HG03025 (cell line): ENCODE measurements around the gene SLX1A.
"Not testable (repeated sequence)": the region's sequence is repeated elsewhere in the genome, so short reads cannot be mapped to it uniquely, and the experiment has no call there.

Source experiments
- ATAC-seq: cut with Tn5 transposase; IDR thresholded peaks from one replicate; pipeline ENCODE4 v1.9.1; 2021; ENCODE audit warnings: mild to moderate bottlenecking, moderate library complexity; ENCODE audit not compliant: unreplicated experiment, low FRiP score

The SLX1A gene

DNA sequence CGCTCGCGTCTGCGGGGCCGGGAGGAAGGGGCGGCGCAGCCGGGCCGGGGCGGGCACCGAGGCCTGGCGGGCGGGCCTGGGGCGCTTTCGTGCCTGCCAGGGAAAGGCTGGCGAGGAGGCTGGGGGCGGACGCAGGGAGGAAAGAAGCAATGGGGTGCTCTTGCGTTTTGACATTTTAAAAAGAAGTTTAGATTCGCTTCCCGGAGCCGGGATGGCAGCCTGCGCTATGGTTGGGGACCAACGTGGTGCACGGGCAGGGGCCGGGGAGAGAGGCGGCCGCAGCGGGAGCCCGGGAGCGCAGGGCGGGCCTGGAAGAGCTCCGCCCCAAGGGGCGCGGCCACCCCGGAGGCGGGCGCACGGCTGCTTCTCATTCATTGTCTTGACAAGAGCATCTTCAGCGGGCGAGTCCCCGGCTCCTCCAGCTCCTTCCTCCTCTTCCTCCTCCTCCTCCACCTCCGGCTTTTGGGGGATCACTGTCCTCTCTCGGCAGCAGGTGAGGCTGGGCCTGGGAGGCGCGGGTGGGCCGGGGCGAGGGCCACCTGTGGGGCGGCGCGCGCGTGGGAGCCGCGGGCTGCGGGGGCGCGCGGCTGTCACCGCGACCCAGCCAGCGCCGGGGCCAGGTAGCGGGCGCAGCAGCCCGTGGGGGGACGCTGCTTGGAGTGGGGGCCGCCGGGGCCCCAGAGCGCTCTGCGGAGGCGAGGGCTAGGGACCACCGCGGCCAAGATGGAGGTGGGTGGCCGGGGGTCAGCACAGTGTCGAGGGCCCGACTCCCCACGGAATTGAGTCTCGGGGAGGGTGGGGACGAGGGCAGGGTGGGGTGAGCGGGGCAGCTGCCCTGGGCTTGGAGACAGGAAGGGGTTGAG lies 10.2 kb upstream of the SLX1A start, which contains the start of gene CORO1A:
Gene CORO1A (plus strand): TSS at position 370 of the 863 bp plus-strand sequence. CDS start 1,608 bp downstream, outside the sequence.
- peak; percentile 42 for ATAC-seq

DNA sequence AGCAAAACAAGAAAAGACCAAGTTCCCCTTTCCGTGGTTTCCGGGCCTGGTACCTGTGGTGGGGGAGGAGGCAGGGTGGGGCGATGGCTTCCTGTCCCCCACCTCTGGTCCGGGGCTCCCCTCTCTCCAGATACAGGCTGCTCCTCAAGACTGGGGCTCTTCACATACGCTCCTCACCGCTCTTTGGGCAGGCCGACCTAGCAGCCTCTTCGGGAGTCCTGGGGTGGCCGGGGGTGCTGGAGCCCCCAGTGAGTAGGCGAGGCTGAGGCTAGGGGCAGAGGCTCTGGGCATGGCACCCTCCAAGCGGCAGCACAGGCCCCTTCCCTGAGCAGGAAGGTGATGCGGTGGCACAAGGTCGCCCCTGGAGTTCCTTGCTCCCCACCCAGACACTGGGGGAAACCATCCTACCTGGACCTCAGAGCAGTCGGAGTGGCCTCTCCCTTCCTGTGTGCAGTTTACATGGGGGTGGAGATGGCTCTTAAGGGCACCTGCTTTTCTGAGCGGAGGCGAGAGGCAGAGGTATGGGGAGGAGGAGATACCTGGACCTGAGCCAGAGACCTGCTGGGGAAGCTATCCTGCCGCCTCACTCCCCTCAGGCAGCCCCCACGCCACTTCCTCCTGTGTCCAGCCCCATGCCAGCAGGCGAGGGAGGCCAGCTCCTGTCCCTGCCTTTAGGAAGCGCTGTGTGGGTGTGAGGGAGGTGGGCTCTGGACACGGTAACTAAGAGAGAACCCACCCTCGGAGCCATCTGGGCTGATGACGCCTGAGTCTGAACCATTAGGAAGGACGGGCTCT lies 9.4 kb upstream of the SLX1A start:
- peak; percentile 31 for ATAC-seq

DNA sequence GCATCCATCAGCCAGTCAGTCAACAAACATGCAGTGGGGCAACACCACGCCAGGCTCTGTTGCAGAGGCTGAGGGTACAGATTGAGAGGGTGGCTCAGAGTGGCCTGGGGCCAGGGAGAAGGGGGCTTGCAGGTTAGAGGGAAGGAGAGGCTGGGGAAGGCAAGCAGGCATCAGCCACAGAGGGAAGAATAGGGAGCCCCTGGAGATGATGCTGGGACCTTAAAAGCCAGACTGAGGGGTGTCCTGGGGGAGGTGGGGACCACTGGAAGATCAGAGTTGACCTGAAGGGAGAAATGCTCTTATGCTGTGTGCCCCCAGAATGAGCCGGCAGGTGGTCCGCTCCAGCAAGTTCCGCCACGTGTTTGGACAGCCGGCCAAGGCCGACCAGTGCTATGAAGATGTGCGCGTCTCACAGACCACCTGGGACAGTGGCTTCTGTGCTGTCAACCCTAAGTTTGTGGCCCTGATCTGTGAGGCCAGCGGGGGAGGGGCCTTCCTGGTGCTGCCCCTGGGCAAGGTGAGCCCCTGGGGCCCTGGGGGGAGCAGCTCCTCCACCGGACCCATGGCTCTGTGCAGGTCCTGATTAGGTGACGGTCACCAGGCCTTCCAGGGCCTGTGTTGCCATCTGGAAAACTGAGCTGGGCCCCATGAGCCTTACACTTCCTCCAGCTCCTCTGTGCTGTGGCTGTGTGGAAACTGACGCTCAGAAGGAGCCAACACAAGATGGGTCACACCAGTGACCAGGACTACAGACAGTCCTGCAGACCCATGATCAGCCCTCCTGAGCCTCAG lies 8.6 kb upstream of the SLX1A start:
- no peak for ATAC-seq

DNA sequence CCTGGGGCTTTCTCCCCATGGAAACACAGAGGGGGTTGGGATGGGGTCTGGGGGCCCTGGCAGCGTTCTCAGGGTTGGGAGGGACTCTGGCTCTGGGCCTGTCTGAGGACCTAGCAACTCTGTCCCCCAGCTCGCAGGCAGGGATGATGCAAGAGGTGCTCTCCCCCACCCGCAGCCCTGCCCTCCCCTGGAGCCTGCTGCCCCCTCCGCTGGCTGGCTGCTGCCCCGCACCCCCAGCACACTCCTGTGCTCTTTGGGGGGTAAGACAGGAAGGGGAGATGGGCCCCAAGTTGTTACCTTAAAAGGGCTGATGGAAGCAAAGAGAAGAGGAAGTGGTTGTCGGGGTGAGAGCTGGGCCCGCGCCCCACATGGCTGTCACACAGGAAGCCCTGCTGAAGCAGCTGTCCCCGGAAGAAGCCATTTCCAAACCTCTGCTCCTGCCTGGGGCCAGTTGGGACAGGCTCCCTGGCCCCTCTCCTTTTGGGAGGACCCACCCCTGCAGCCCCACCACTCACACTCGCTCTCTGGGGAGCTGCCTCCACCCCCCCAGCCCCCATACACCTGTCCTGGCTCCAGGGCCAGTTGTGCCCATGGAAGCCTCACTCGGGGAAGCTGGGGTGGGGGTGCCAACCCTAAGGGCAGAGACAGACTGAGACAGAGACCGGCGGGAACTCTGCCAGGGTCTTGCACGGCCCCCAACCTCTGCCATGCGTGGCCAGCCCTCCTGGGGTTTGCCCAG lies 7.8 kb upstream of the SLX1A start:
- no peak for ATAC-seq

DNA sequence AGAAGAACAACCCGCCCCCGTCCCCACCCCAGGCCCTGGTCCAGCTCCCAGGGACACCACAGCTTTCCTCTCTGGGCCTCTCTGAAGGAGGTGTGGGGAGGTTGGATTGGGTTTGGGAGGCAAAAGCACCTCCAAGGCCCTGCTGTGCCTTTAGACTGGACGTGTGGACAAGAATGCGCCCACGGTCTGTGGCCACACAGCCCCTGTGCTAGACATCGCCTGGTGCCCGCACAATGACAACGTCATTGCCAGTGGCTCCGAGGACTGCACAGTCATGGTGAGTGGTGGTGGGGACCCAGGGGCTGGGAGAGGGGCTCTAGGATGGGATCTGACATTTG lies 7.3 kb upstream of the SLX1A start:
- no peak for ATAC-seq

DNA sequence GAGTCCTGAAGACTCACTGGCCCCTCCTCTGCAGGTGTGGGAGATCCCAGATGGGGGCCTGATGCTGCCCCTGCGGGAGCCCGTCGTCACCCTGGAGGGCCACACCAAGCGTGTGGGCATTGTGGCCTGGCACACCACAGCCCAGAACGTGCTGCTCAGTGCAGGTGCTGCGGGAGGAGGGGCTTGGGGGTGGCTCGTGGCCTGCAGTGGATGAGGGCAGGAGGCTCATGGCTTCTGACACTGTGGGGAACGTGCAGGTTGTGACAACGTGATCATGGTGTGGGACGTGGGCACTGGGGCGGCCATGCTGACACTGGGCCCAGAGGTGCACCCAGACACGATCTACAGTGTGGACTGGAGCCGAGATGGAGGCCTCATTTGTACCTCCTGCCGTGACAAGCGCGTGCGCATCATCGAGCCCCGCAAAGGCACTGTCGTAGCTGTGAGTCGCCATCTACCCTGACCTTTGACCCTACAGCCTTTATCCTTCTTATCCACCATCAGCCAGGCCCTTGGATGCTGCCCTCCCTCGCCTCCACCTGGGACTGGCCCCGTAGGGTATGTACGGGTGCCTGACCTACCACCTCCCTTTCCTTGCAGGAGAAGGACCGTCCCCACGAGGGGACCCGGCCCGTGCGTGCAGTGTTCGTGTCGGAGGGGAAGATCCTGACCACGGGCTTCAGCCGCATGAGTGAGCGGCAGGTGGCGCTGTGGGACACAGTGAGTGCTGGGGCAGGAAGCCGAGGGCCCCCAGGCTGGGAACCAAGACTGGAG lies 6.7 kb upstream of the SLX1A start:
- ATAC-seq = no peak

DNA sequence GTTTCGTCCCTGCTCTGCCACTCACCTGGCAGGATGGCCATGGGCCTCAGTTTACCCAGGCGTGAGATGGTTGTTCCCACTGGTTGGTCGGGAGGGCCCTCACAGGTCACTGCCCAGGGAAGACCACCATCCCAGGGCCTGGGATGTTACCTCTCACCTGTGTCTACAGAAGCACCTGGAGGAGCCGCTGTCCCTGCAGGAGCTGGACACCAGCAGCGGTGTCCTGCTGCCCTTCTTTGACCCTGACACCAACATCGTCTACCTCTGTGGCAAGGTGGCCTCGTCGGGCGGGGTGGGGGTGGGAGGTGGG lies 6.2 kb upstream of the SLX1A start:
- no peak for ATAC-seq

DNA sequence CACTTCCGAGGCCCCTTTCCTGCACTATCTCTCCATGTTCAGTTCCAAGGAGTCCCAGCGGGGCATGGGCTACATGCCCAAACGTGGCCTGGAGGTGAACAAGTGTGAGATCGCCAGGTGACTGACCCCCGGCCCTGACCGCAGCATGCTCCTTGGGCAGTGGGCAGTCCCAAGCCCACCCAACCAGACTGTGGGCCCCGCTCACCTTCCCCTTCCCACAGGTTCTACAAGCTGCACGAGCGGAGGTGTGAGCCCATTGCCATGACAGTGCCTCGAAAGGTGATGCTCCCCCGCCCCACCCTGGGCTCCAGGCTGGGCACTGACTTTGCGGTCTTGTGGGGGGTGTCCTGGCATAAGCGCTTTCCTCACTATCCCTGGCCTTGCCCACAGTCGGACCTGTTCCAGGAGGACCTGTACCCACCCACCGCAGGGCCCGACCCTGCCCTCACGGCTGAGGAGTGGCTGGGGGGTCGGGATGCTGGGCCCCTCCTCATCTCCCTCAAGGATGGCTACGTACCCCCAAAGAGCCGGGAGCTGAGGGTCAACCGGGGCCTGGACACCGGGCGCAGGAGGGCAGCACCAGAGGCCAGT lies 5.6 kb upstream of the SLX1A start:
- no peak for ATAC-seq

DNA sequence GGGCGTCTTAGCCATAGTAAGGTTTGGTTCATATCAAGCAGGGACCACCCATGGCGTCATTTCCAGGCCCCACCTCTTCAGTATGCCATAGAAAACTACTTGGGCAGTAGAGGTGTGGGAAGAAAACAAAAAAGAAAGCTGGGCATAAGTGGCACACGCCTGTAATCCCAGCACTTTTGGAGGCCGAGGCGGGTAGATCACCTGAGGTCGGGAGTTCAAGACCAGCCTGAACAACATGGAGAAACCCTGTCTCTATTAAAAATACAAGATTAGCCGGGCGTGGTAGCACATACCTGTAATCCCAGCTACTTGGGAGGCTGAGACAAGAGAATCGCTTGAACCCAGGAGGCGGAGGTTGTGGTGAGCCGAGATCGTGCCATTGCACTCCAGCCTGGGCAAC lies 2.5 kb upstream of the SLX1A start:
- ATAC-seq = not testable (repeated sequence)

DNA sequence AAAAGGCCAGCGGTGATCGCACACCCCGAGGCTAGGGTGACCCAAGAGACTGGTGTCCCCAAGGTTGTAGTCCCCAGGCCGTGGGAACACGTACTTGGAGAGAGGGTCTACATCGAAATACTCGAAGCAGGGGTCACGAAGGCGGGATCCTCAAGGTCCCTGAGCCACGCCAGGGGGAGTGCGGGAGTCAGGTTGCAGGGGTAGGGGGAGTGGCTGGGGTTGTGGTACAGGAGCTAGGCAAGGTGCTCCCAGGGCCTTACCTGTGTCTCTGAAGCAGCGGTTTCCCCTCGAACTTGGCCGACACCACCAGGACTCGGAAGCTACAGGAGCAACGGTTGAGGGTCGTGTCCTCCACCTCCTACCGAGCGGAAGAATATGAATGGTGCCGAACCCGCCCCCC lies 577 bp upstream of the SLX1A start:
- ATAC-seq = peak; percentile 16

DNA sequence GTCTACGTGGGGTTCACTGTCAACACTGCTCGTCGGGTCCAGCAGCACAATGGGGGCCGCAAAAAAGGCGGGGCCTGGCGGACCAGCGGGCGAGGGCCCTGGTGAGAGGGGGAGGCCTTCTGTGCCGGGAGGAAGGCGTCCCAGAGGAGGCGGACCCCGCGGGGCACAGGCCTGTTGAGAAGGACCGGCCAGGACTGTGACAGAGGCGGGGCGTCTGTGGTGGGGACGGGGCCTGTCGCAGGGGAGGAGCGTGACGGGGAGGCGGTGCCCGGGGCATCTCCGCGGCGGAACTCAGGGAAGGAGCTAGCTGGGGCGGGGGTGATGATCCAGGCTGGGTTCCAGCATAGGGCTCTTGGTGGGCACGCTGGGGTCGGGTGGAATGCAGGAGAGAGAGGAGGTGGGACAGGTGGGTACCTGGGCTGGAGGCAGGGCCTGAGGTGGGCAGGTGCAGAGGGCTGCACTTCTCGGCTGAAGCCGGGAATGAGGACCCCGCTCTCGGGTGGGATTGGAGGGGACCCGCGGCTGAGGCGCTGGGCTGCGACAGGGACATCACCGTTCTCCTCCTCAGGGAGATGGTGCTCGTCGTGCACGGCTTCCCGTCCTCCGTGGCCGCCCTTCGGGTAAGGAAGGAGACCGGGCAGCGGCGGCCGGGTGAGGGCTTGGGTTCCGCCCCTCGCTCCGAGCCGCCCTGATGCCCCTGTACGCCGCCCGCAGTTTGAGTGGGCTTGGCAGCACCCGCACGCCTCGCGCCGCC lies 674 bp downstream of the SLX1A start:
- peak; percentile 65 for ATAC-seq

DNA sequence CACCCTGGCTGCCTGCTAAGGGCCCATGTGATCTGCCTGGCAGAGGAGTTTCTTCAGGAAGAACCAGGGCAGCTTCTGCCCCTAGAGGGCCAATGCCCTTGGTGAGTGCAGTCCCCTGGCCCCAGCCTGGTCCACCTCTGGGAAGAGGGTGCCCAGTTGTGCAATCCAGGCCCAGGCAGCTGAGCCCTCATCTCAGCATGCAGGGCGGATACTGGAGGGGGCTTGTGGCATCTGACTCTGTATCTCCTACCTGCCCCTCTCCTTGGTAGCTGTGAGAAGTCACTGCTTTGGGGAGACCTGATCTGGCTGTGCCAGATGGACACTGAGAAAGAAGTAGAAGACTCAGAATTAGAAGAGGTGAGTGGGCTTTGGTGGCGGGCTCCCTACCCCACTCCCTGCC lies 3.3 kb downstream of the SLX1A start:
- ATAC-seq = not testable (repeated sequence)

DNA sequence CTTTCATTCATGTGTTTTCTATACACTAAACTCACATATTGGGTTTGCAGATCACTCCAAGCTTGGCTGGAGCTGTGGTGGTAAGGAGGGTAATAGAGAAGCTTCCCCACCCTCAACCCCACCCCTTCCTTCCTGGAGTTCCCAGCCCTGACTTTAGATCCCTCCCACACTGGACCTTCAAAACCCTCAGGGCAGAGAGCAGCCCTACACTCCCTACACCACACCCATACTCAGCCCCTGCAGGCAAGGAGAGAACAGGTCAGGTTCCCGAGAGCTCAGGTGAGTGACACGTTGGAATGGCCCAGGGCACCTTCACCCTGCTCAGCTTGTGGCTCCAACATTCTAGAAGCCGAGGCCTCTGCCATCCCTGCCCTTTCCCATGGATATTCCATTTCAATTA lies 5.4 kb downstream of the SLX1A start, which contains the start of gene SULT1A3:
Gene SULT1A3 (plus strand): TSS at position 207 of the 400 bp plus-strand sequence. CDS start 1,474 bp downstream, outside the sequence.
- ATAC-seq = not testable (repeated sequence)

DNA sequence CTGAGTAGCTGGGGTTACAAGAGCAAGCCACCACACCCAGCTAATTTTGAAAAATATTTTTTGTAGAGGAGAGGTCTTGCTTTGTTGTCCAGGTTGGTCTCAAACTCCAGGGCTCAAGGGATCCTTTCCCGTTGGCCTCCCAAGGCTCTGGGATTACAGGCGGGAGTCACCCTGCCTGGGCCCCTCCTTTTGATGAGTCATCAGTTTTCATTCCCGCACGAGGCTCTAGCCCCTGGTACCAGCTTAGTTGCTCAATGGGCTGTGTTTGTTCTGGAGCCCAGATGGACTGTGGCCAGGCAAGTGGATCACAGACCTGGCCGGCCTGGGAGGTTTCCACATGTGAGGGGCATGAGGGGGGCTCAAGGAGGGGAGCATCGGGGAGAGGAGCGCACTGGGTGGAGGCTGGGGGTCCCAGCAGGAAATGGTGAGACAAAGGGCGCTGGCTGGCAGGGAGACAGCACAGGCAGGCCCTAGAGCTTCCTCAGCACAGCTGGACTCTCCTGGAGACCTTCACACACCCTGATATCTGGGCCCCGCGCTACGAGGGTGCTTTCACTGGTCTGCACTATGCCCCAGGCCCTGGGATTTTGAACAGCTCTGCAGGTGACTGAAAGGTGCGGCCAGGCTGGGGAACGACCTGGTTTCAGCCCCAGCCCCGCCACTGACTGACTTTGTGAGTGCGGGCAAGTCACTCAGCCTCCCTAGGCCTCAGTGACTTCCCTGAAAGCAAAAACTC lies 6.1 kb downstream of the SLX1A start:
- not testable (repeated sequence) for ATAC-seq

DNA sequence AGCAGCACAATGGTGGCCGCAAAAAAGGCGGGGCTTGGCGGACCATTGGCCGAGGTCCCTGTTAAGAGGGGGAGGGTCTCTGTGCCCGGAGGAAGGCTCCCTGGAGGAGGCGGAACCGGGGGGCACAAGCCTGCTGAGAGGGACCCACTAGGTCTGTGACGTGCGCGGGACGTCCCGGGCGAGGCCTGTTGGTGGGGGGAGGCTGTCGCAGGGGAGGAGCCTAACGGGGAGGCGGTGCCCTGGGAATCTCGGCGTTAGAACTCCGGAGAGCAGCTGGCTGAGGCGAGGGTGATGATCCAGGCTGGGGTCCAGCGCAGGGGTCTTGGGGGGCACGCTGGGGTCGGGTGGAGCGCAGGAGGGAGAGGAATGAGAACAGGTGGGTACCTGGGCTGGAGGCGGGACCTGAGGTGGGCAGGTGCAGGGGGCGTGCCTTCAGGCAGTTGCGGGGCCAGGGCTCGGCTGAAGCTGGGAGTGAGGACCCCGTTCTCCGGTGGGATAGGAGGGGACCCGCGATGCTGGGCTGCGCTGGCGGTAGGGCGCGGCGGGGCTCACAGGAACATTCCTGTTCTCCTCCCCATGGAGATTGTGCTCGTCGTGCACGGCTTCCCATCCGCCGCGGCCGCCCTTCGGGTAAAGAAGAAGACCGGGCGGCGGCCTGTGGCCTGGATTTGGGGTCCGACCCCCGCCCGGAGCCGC lies 12.0 kb downstream of the SLX1A start:
- not testable (repeated sequence) for ATAC-seq

DNA sequence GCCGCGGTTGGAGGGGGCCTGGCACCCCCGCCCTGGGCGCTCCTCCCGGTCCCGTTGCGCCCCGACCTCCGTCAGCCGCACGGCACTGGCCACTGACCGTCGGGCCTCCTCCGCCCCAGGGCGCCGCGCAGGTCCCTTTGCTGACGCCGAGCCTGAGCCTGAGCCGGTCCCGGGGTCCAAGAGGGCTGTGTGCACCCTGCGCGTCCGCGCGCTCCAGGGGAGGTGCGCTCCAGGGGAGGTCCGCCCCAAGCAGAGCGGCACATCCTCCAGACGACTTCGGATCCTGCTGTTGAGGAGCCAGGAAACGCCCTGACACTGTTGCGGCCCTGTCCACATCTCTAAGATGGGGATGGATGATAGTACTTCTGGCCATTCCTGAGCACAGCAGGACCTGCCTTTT lies 12.6 kb downstream of the SLX1A start:
- not testable (repeated sequence) for ATAC-seq

DNA sequence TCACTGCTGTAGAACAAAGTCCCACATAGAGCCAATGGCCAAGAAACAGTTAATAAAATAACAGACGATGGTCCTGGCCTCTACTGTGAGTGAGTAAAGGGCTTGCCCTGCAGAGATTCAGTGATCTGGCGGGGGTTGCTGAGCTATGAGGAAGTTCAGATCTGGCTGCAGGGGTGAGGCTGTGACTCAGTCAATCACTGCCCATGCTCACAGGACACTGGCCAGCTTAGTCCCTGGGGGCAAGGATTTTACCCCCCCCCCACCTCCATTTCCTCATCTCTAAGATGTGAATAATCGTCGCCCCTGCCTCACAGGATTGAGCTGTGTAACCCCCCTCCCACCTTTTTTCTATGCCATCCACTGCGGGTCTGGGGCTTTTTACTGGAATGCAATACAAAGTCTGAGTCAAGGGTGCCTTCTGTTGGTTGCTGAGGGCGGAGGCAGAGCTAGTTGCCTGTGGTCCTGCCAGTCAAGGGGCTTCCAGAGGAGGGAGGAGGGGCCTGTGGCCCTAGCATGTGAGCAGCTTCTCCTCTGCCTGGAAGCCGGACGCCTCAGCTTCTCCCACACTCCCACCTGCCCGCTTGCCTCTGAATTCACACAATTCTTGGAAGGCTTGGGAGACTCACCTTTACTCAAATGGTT lies 13.5 kb downstream of the SLX1A start:
- not testable (repeated sequence) for ATAC-seq
